Measurements from ENCODE around the gene SLFNL1.

SLFNL1 gene

DNA sequence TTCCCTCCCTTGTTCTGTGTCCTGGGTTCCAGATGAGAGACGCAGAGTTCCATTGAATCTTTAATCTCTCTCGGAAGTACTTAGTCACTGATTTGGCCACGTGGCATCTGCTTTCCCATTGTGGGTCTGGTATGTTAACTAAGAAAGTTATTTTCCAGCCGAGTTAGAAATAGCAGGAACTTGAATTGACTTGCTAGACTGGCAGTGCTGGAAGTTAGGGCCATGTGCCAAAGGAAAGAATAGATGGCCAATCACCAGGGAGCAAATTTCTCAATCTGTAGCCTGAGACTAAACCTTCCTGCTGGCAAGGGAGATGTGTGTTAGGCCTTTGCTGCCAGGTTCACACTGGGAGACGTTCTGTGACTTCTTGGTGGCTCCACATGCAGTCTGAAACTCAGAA lies 24.2 kb upstream of the SLFNL1 start:
- TF ChIP-seq CTCF (IDR thresholded peaks at IDR 0.05; ENCODE audit: unreplicated experiment in 3 of 3): no peak
- Mint-ChIP-seq H3K27me3 (ENCODE audit: low read depth) (no peaks in the 10 kb centered on the region), H3K9me3 (no peaks in the 10 kb centered on the region), H3K36me3 (ENCODE audit: low read depth) (peaks cover 64% of the 10 kb centered on the region), H3K4me3 (no peak overlapping the region), H3K4me1 (no peaks in the 10 kb centered on the region), H3K27ac (no peak overlapping the region)

- Mint-ChIP-seq H3K27ac (peak overlapping the region in 1 of 3 experiments; percentile 6), H3K36me3 (ENCODE audit: low read depth) (peaks cover 61% of the 10 kb centered on the region), H3K4me3 (no peak overlapping the region), H3K27me3 (ENCODE audit: low read depth) (no peaks in the 10 kb centered on the region), H3K4me1 (no peaks in the 10 kb centered on the region), H3K9me3 (no peaks in the 10 kb centered on the region)
- no peak for TF ChIP-seq CTCF (IDR thresholded peaks at IDR 0.05; ENCODE audit: unreplicated experiment in 3 of 3)
These were observed 22.7 kb upstream of the SLFNL1 start for GRCh38 chr1:41044187-41044586.

GRCh38 chr1:41041614-41042270 lies 20.2 kb upstream of the SLFNL1 start:
- Mint-ChIP-seq H3K27me3 (ENCODE audit: low read depth) (no peaks in the 10 kb centered on the region), H3K27ac (no peak overlapping the region), H3K36me3 (ENCODE audit: low read depth) (peaks cover 52% of the 10 kb centered on the region), H3K4me3 (no peak overlapping the region), H3K9me3 (no peaks in the 10 kb centered on the region), H3K4me1 (no peaks in the 10 kb centered on the region)
- TF ChIP-seq CTCF (IDR thresholded peaks at IDR 0.05; ENCODE audit: unreplicated experiment in 3 of 3): no peak

DNA sequence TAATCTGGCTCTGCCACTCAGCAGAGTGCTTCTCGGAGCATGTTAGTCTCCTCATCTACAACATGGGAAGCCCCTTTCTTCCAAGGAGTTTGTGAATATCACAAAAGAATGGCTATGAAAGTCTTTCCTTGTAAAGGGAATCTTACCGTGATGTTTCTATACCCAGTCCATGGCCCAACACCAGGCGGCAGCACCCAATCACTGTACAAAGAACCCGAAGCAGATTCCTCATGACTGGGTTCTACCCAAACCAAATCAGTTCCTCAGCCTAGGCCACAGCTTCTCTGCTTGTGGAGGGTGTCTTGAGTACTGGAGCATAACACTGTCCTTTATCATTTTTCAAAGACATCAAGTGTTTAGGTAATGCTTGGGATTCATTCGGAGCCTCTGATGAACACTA lies 16.6 kb upstream of the SLFNL1 start:
- no peaks in the 10 kb centered on the region for H3K27me3 Mint-ChIP-seq (ENCODE audit: low read depth)
- no peak overlapping the region for H3K27ac Mint-ChIP-seq
- H3K4me1 Mint-ChIP-seq: no peaks in the 10 kb centered on the region
- H3K36me3 Mint-ChIP-seq (ENCODE audit: low read depth): peaks cover 39% of the 10 kb centered on the region
- H3K9me3 Mint-ChIP-seq: no peaks in the 10 kb centered on the region
- no peak for TF ChIP-seq CTCF (IDR thresholded peaks at IDR 0.05; ENCODE audit: unreplicated experiment in 3 of 3)
- no peak overlapping the region for H3K4me3 Mint-ChIP-seq

- Mint-ChIP-seq H3K9me3 (no peaks in the 10 kb centered on the region), H3K36me3 (ENCODE audit: low read depth) (peaks cover 39% of the 10 kb centered on the region), H3K27ac (no peak overlapping the region), H3K27me3 (ENCODE audit: low read depth) (no peaks in the 10 kb centered on the region), H3K4me3 (no peak overlapping the region), H3K4me1 (no peaks in the 10 kb centered on the region)
- no peak for TF ChIP-seq CTCF (IDR thresholded peaks at IDR 0.05; ENCODE audit: unreplicated experiment in 3 of 3)
These were observed 15.8 kb upstream of the SLFNL1 start for GRCh38 chr1:41037116-41037903.

DNA sequence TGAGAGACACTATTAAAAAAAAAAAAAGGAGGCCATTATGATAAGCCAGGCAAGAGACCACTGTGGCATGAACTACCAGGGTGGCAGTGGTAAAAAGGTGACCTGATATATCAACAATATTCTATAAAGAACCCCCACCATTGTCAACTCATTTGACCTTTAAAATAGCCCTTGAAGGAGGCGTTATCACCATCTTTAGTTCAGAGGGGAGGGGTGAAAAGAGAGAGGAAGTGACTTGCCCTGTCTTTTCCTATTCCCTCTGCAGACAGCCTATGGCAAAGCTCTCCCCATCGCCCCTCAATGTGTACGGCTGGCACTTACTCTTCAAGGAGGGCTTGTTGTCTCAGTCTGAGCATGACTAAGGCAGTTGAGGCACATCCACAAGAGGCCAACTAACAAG lies 11.7 kb upstream of the SLFNL1 start:
- H3K27me3 Mint-ChIP-seq (ENCODE audit: low read depth): no peaks in the 10 kb centered on the region
- no peaks in the 10 kb centered on the region for H3K9me3 Mint-ChIP-seq
- no peaks in the 10 kb centered on the region for H3K4me1 Mint-ChIP-seq
- no peak overlapping the region for H3K4me3 Mint-ChIP-seq
- no peak overlapping the region for H3K27ac Mint-ChIP-seq
- peaks cover 49% of the 10 kb centered on the region for H3K36me3 Mint-ChIP-seq (ENCODE audit: low read depth)
- no peak for TF ChIP-seq CTCF (IDR thresholded peaks at IDR 0.05; ENCODE audit: unreplicated experiment in 3 of 3)
